AML-193 (cell line): ENCODE measurements around the gene CDC42SE2.

ENCODE experiments used
- DNase-seq, 2 experiments: peaks; one replicate each; lab custom pipeline; 2025; lab: John Stamatoyannopoulos, UW

CDC42SE2 gene

GRCh38 chr5:131436081-131436480 is 172.2 kb downstream of the CDC42SE2 start:
- DNase-seq: no peak

- DNase-seq: no peak
These were observed 177.3 kb downstream of the CDC42SE2 start for GRCh38 chr5:131441184-131441583.
